Measurements from ENCODE around the gene LCAT.

The LCAT gene

GRCh38 chr16:67953641-67954375, 9.9 kb upstream of the LCAT start:
- TF ChIP-seq FOXP2 (optimal IDR thresholded peaks at IDR 0.05; ENCODE audit: control extremely low read depth, extremely low read length, insufficient read depth): no peak
- TF ChIP-seq EZH2 (IDR thresholded peaks at IDR 0.05): no peak
- no peak for TF ChIP-seq POLR2AphosphoS5 (IDR thresholded peaks at IDR 0.05; ENCODE audit: borderline replicate concordance, low read depth, low read length)
- Histone ChIP-seq H3K36me3 (ENCODE audit: insufficient read depth, low read length) (no peaks in the 10 kb centered on the region), H3K9ac (ENCODE audit: insufficient read length) (no peak overlapping the region), H3K4me3 (no peak overlapping the region), H3K27ac (no peak overlapping the region), H3K9me3 (ENCODE audit: low read depth, low read length) (no peaks in the 10 kb centered on the region)
- no peak for DNase-seq (ENCODE audit: low read depth, low spot score)

DNA sequence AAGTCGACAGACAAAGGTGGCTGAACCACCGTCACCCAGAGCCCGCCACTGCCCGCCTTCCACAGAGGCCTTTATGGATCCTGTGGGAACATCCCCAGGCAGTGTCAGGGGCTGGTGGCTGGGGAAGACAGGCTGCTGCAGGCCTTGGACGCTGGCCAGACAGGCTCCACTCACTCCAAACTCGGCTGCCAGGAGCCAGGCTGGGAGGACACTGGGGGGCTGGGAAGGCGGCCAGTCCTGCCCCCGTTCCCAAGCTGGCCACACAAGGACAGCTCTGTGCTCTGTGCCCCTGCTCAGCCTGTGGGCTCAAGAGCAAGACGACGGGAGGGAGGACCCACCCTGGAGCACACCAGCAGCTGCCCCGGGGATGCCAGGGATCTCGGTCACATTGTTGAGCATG, 7.6 kb upstream of the LCAT start:
- no peak for DNase-seq (ENCODE audit: low read depth, low spot score)
- H3K27ac ChIP-seq: no peak overlapping the region
- no peak overlapping the region for H3K9ac ChIP-seq (ENCODE audit: insufficient read length)
- no peaks in the 10 kb centered on the region for H3K36me3 ChIP-seq (ENCODE audit: insufficient read depth, low read length)
- H3K4me3 ChIP-seq: no peak overlapping the region
- TF ChIP-seq POLR2AphosphoS5 (IDR thresholded peaks at IDR 0.05; ENCODE audit: borderline replicate concordance, low read depth, low read length) (no peak), FOXP2 (optimal IDR thresholded peaks at IDR 0.05; ENCODE audit: control extremely low read depth, extremely low read length, insufficient read depth) (no peak), EZH2 (IDR thresholded peaks at IDR 0.05) (no peak)
- H3K9me3 ChIP-seq (ENCODE audit: low read depth, low read length): no peaks in the 10 kb centered on the region

DNA sequence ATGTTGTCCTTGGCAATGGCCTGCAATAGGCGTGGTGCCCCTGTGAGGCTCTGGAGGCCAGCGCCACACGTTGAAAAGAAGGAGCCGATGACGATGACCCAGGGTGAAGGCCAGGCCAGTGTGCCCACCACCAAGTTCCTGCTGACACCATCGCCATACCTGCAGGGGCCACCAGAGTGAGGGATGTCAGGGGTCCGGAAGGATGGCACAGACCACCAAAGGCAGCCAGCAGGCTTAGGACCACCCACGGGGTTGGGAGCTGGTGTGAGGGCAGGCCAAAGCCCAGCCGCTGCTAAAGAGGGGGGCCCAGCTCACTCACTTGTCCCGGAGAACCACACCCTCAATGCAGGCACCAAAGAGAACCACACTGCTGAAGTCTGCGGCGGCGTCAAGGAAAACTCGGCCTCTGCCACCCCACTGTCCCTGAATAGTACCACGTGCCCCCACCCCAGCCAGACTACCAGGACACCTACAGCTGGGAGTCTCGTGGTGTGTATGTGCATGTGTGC, 6.5 kb upstream of the LCAT start:
- Histone ChIP-seq H3K9me3 (ENCODE audit: low read depth, low read length) (no peaks in the 10 kb centered on the region), H3K36me3 (ENCODE audit: insufficient read depth, low read length) (no peaks in the 10 kb centered on the region), H3K4me3 (no peak overlapping the region), H3K27ac (no peak overlapping the region), H3K9ac (ENCODE audit: insufficient read length) (no peak overlapping the region)
- TF ChIP-seq FOXP2 (optimal IDR thresholded peaks at IDR 0.05; ENCODE audit: control extremely low read depth, extremely low read length, insufficient read depth) (no peak), POLR2AphosphoS5 (IDR thresholded peaks at IDR 0.05; ENCODE audit: borderline replicate concordance, low read depth, low read length) (no peak), EZH2 (IDR thresholded peaks at IDR 0.05) (no peak)
- no peak for DNase-seq (ENCODE audit: low read depth, low spot score)

DNA sequence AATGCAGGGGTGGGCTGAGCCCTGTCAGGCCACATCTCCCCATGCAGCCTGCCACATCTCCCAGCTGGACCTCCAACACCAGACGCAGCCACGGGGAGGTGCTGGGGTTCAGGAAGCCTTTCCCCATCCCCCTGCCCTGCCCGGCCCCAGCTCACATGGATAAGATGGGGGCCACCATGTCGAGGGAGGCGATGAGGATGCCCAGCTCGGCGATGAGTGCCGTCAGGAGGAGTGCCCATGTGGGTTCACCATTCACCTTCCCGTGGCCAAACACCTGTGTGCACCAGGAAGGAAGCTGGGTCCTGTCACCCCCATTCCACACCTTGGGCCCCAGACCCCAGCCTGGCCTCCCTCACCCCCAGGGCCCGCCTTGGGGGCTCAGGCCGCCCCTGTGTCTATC, 5.7 kb upstream of the LCAT start:
- Histone ChIP-seq H3K27ac (no peak overlapping the region), H3K36me3 (ENCODE audit: insufficient read depth, low read length) (no peaks in the 10 kb centered on the region), H3K9me3 (ENCODE audit: low read depth, low read length) (no peaks in the 10 kb centered on the region), H3K9ac (ENCODE audit: insufficient read length) (no peak overlapping the region), H3K4me3 (no peak overlapping the region)
- TF ChIP-seq EZH2 (IDR thresholded peaks at IDR 0.05): no peak
- no peak for TF ChIP-seq POLR2AphosphoS5 (IDR thresholded peaks at IDR 0.05; ENCODE audit: borderline replicate concordance, low read depth, low read length)
- no peak for TF ChIP-seq FOXP2 (optimal IDR thresholded peaks at IDR 0.05; ENCODE audit: control extremely low read depth, extremely low read length, insufficient read depth)
- no peak for DNase-seq (ENCODE audit: low read depth, low spot score)

DNA sequence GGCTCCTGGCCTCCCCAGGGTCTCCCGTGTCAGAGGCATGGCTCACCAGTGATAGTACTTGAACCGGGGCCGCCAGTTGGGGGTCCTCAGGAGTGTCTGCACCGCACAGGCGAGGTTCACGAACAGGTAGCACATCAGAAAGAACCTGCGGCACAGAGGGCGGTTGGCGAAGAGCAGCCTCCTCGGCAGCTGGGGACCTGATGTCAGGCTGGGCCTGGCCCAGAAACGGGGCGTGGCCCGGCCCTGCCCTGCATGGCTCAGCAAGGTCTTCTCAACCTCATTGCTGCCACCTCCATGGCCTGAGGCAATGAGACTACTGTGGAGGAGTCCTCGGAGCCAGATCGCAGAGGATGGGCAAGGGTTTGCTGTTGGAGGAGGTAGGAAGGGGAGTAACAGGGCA, 4.1 kb upstream of the LCAT start:
- no peak for DNase-seq (ENCODE audit: low read depth, low spot score)
- no peak overlapping the region for H3K4me3 ChIP-seq
- no peak for TF ChIP-seq FOXP2 (optimal IDR thresholded peaks at IDR 0.05; ENCODE audit: control extremely low read depth, extremely low read length, insufficient read depth)
- no peak overlapping the region for H3K27ac ChIP-seq
- H3K36me3 ChIP-seq (ENCODE audit: insufficient read depth, low read length): no peaks in the 10 kb centered on the region
- H3K9me3 ChIP-seq (ENCODE audit: low read depth, low read length): no peaks in the 10 kb centered on the region
- H3K9ac ChIP-seq (ENCODE audit: insufficient read length): no peak overlapping the region

DNA sequence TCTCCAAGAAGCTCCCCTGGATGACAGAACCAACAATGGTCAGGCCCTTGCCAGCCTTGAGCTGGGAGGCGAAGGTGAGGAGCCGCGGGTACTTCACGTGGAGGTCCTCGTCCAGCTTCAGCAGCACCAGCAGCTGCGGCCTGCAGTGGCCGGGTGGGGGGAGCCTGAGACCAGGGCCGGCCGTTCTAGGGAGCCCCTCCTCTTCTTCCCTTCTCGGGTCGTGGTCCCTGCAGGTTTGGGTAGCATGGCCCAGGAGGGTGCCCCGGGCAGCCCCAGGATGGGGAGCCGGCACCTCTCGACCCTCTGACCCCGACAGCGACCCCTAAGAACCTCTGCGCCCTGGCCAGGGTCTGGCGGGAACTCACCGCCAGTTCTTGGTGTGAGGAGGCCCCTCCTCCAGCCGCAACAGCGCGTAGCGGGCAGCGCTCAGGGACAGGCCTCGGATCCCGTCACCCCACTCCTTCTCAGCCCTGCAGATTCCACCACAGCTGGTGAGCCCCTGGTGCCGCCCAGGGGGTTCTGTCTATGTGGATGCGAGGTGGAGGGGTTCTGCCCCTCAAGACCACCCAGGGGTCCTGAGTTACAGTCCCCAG, 3.1 kb upstream of the LCAT start:
- H3K36me3 ChIP-seq (ENCODE audit: insufficient read depth, low read length): no peaks in the 10 kb centered on the region
- no peak overlapping the region for H3K27ac ChIP-seq
- no peak for TF ChIP-seq POLR2AphosphoS5 (IDR thresholded peaks at IDR 0.05; ENCODE audit: borderline replicate concordance, low read depth, low read length)
- no peak for TF ChIP-seq EZH2 (IDR thresholded peaks at IDR 0.05)
- TF ChIP-seq FOXP2 (optimal IDR thresholded peaks at IDR 0.05; ENCODE audit: control extremely low read depth, extremely low read length, insufficient read depth): no peak
- DNase-seq (ENCODE audit: low read depth, low spot score): no peak
- no peaks in the 10 kb centered on the region for H3K9me3 ChIP-seq (ENCODE audit: low read depth, low read length)
- no peak overlapping the region for H3K4me3 ChIP-seq
- no peak overlapping the region for H3K9ac ChIP-seq (ENCODE audit: insufficient read length)

DNA sequence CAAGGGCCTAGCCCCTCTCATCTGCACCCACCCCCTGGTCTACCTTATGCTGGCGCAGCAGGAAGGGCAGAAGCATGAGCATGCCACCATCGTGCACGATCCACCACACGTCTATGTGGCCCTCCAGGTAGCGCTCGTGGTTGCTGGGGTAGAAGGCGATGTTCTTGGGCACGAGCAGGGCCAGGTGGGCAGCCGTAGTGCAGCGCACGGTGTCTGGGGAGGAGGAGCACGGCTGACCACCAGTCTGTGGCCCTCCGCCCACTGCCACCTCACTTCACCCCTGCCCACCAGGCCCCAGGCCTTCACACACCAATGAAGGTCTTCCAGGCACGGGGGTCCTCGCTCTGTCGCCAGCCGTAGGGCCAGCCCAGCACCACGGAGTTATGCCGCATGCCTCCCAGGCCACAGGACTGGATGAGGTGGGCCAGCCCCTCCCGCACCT, 2.2 kb upstream of the LCAT start:
- H3K4me3 ChIP-seq: no peak overlapping the region
- H3K9me3 ChIP-seq (ENCODE audit: low read depth, low read length): no peaks in the 10 kb centered on the region
- TF ChIP-seq EZH2 (IDR thresholded peaks at IDR 0.05) (no peak), POLR2AphosphoS5 (IDR thresholded peaks at IDR 0.05; ENCODE audit: borderline replicate concordance, low read depth, low read length) (no peak), FOXP2 (optimal IDR thresholded peaks at IDR 0.05; ENCODE audit: control extremely low read depth, extremely low read length, insufficient read depth) (no peak)
- no peak for DNase-seq (ENCODE audit: low read depth, low spot score)
- no peak overlapping the region for H3K9ac ChIP-seq (ENCODE audit: insufficient read length)
- no peaks in the 10 kb centered on the region for H3K36me3 ChIP-seq (ENCODE audit: insufficient read depth, low read length)
- no peak overlapping the region for H3K27ac ChIP-seq

- no peak for DNase-seq (ENCODE audit: low read depth, low spot score)
- no peak overlapping the region for H3K4me3 ChIP-seq
- no peak for TF ChIP-seq EZH2 (IDR thresholded peaks at IDR 0.05)
- TF ChIP-seq FOXP2 (optimal IDR thresholded peaks at IDR 0.05; ENCODE audit: control extremely low read depth, extremely low read length, insufficient read depth): no peak
- no peak for TF ChIP-seq POLR2AphosphoS5 (IDR thresholded peaks at IDR 0.05; ENCODE audit: borderline replicate concordance, low read depth, low read length)
- no peak overlapping the region for H3K9ac ChIP-seq (ENCODE audit: insufficient read length)
- no peaks in the 10 kb centered on the region for H3K9me3 ChIP-seq (ENCODE audit: low read depth, low read length)
- no peak overlapping the region for H3K27ac ChIP-seq
- no peaks in the 10 kb centered on the region for H3K36me3 ChIP-seq (ENCODE audit: insufficient read depth, low read length)
These were observed 1.5 kb upstream of the LCAT start for GRCh38 chr16:67945392-67945933.
